ENCODE measurements around the gene GRM1.

GRM1 gene

GRCh38 chr6:146028252-146028795 is 538 bp upstream of the GRM1 start:
- peak; percentile 45 for DNase-seq (ENCODE audit: low spot score)
- in situ Hi-C loops (cut with MboI; ENCODE audit: low pct_unique_long_range_greater_than_20kb, low sequenced_read_pairs, unreplicated experiment), result no loop called here
- TF ChIP-seq CTCF (IDR thresholded peaks at IDR 0.05; ENCODE audit: extremely low read depth, insufficient read depth, missing control alignments), result no peak

DNA sequence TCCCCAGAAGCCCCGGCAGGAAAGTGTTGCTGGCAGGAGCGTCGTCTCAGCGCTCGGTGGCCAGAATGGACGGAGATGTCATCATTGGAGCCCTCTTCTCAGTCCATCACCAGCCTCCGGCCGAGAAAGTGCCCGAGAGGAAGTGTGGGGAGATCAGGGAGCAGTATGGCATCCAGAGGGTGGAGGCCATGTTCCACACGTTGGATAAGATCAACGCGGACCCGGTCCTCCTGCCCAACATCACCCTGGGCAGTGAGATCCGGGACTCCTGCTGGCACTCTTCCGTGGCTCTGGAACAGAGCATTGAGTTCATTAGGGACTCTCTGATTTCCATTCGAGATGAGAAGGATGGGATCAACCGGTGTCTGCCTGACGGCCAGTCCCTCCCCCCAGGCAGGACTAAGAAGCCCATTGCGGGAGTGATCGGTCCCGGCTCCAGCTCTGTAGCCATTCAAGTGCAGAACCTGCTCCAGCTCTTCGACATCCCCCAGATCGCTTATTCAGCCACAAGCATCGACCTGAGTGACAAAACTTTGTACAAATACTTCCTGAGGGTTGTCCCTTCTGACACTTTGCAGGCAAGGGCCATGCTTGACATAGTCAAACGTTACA is 817 bp downstream of the GRM1 start:
- TF ChIP-seq CTCF (IDR thresholded peaks at IDR 0.05; ENCODE audit: extremely low read depth, insufficient read depth, missing control alignments), result no peak
- in situ Hi-C loops (cut with MboI; ENCODE audit: low pct_unique_long_range_greater_than_20kb, low sequenced_read_pairs, unreplicated experiment), result no loop called here
- no peak for DNase-seq (ENCODE audit: low spot score)

DNA sequence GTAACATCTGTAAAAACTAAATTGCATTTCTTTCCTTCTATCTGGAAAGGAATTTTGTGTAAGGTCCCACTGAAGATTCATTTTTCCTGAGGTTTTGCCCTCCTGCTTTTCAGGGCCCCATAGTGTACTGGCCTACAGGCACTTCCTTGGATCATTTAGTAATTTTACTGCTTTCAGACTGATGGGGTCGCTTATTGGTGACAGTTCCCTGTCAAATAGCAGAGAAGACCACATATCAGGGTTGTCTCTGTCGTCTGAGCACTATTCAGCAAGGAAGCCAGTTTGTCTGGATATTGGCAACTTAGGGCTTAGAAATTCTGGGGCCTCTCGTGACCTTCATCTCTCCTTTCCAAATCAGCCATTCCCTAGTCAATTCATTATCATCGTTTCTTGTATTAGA is 3.5 kb downstream of the GRM1 start:
- DNase-seq (ENCODE audit: low spot score), result no peak
- no peak for TF ChIP-seq CTCF (IDR thresholded peaks at IDR 0.05; ENCODE audit: extremely low read depth, insufficient read depth, missing control alignments)
- in situ Hi-C loops (cut with MboI; ENCODE audit: low pct_unique_long_range_greater_than_20kb, low sequenced_read_pairs, unreplicated experiment), result no loop called here

- in situ Hi-C loops (cut with MboI; ENCODE audit: low pct_unique_long_range_greater_than_20kb, low sequenced_read_pairs, unreplicated experiment), result no loop called here
- TF ChIP-seq CTCF (IDR thresholded peaks at IDR 0.05; ENCODE audit: extremely low read depth, insufficient read depth, missing control alignments), result no peak
- no peak for DNase-seq (ENCODE audit: low spot score)
Observed at GRCh38 chr6:146040360-146040759, 11.5 kb downstream of the GRM1 start.

- TF ChIP-seq CTCF (IDR thresholded peaks at IDR 0.05; ENCODE audit: extremely low read depth, insufficient read depth, missing control alignments), result peak; percentile 38
Observed at GRCh38 chr6:146041282-146041681, 12.4 kb downstream of the GRM1 start.

DNA sequence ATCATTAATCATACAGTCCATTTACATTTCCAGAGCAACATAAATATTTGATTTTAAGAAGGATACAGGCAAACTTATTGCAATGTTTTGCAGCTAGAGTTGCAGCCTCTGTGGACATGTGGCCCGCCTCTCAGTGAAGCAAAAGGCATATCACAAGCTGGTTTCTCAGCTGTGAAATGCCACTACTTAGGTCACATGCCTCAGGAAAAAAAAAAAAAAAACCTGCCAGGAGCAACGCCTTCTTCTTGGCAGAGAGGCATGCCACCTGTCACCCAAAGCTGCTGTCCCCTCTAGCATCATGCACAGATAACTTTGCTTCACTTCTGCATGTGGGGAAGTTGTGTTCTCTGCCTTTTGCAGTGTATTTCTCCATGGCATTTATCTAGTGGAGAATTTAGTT is 18.5 kb downstream of the GRM1 start:
- DNase-seq (ENCODE audit: low spot score), result no peak
- TF ChIP-seq CTCF (IDR thresholded peaks at IDR 0.05; ENCODE audit: extremely low read depth, insufficient read depth, missing control alignments), result no peak
- in situ Hi-C loops (cut with MboI; ENCODE audit: low pct_unique_long_range_greater_than_20kb, low sequenced_read_pairs, unreplicated experiment), result no loop called here

More at GRCh38 chr6:146041282-146041681, 12.4 kb downstream of the GRM1 start:
- no peak for DNase-seq (ENCODE audit: low spot score)
- in situ Hi-C loops (cut with MboI; ENCODE audit: low pct_unique_long_range_greater_than_20kb, low sequenced_read_pairs, unreplicated experiment), result no loop called here
